Epithelial cell of proximal tubule (primary cell): ENCODE data around the gene IRX3. TPM values are rescaled to one million over a fixed set of nuclear protein-coding genes. Genes with fewer than 3 reads are reported as not detected.
A peak's percentile ranks its signal among the peaks of the same experiment; 100 is the strongest.

Experiments used
- DNase-seq: peaks from one replicate; pipeline ENCODE4 v3.0.0-alpha.2; 2011; ENCODE audit warnings: low read depth
- H3K4me3 ChIP-seq: 2 replicates; pipeline ENCODE4 v1.5.1; 2011; ENCODE audit warnings: low read depth, mild to moderate bottlenecking, low read length
- CTCF ChIP-seq: conservative IDR thresholded peaks from 2 replicates; pipeline ENCODE4 v1.5.1; 2012; ENCODE audit warnings: low read depth, mild to moderate bottlenecking, low read length
- total RNA-seq: library from RNA; depleted of rRNA; stranded (reverse); fragments of >200 nt; gene quantifications from 2 replicates; pipeline ENCODE4 v1.2.3, GENCODE V29; 2015

Gene IRX3
- total RNA-seq, 1 donor from 2014 or later = 28.7 TPM

GRCh38 chr16:54291656-54292487 is 5.3 kb upstream of the IRX3 start:
- no peak for DNase-seq
- no peak for TF ChIP-seq CTCF
- no peak overlapping the region for H3K4me3 ChIP-seq

- no peak for TF ChIP-seq CTCF
- no peak for DNase-seq
- H3K4me3 ChIP-seq = no peak overlapping the region
Measured at GRCh38 chr16:54290833-54291655, 4.5 kb upstream of the IRX3 start.

GRCh38 chr16:54289945-54290832 is 3.6 kb upstream of the IRX3 start:
- TF ChIP-seq CTCF = no peak
- no peak for DNase-seq
- peak overlapping the region; percentile 41 for H3K4me3 ChIP-seq

GRCh38 chr16:54289242-54289944 is 2.8 kb upstream of the IRX3 start:
- no peak for TF ChIP-seq CTCF
- peak overlapping the region; percentile 41 for H3K4me3 ChIP-seq
- no peak for DNase-seq

- no peak for DNase-seq
- TF ChIP-seq CTCF = no peak
- H3K4me3 ChIP-seq = no peak overlapping the region
Measured at GRCh38 chr16:54288835-54289241, 2.3 kb upstream of the IRX3 start.

DNA sequence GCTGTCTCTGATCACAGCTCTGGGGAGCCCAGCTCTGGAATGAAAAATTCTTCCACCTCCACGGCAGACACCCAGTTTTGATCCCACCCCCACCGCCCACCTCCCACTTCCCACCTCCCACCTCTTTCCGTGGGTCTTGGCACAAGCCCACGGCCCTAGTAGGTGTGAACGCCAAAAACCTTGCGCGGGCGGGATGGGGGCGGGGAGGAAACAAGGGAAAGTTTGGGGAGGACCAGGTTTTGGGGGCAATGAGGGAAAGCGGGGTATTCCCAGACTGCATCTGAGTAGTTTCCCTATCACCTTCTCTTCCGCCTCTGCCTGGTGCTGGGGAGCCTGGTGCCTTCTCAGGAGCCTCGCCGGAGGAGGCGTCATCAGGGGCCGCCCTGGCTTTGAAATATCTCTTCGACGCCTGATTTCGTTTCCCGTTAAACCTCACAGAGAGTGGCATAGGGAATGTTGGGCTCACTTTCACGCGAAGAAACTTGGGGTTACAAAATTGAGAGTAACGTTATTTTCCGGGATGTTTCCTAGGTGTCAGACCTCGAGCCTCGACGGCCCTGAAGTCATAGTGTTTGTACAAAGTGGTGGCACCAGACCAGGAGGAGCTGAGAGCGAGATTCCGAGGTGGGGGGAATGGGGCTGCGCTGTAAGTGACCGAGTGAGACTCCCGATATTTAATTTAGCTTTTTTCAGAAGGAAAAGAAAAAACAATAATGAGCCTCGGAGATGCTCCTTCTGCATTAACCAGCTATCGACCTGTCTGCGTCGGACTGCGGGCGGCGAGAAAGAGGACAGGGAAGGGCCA is 1.6 kb upstream of the IRX3 start:
- no peak for DNase-seq
- H3K4me3 ChIP-seq = peak overlapping the region; percentile 69
- no peak for TF ChIP-seq CTCF
